Vagina (tissue), 2 donors: ENCODE results near the gene NCBP1.

Experiments
- POLR2A ChIP-seq, 2 donors: fragments of 450-650 bp; IDR thresholded peaks; one replicate each; pipeline ENCODE4 v1.6.1; 2017; ENCODE audit warnings: antibody characterized with exemption in 2 of 2, mild to moderate bottlenecking in 2 of 2, moderate library complexity in 2 of 2
- POLR2AphosphoS5 ChIP-seq, 2 donors: sonication (generic); formaldehyde crosslinking; IDR thresholded peaks; one replicate each; pipeline ENCODE4 v1.9.0; 2017; ENCODE audit warnings: antibody characterized with exemption in 2 of 2, mild to moderate bottlenecking in 2 of 2, low read depth in 1 of 2; ENCODE audit not compliant: insufficient read depth in 1 of 2
- TF ChIP-seq, protein P1 (sequence below), 3 experiments: fragments of 450-650 bp in 2 of 3; fragments of 200-600 bp in 1 of 3; sonication (generic) in 1 of 3; IDR thresholded peaks; one replicate each; pipeline ENCODE4 v1.5.1; 2017 to 2019; ENCODE audit warnings: antibody characterized with exemption in 3 of 3, mild to moderate bottlenecking in 2 of 3, moderate library complexity in 2 of 3

DNA sequence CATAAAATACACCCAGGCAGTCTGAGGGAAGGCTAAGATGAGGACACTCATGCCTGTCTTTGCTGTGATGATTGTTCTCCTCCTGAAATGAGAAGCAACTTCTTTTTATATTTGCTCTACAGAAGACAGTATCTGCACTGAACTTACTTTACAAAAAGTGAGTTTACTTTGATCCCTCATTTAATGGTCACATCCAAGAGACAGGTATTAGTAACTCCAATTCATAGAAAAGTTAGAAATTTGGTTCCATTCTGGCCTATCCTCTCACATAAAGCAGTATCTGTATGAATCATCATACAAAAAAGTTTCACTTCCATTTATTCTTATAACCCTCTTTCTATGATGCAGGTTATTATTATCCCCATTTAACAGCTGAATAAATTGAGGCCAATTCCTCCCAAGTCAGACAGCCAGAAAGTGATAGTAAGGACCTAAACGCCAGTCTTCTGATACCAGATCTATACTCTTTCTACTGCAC is 15.6 kb upstream of the NCBP1 start:
- TF ChIP-seq POLR2AphosphoS5 (IDR thresholded peaks at IDR 0.05; ENCODE audit: insufficient read depth in 1 of 2, low read depth in 1 of 2) (no peak), POLR2A (IDR thresholded peaks at IDR 0.05) (no peak)
- TF ChIP-seq, protein P1, sequence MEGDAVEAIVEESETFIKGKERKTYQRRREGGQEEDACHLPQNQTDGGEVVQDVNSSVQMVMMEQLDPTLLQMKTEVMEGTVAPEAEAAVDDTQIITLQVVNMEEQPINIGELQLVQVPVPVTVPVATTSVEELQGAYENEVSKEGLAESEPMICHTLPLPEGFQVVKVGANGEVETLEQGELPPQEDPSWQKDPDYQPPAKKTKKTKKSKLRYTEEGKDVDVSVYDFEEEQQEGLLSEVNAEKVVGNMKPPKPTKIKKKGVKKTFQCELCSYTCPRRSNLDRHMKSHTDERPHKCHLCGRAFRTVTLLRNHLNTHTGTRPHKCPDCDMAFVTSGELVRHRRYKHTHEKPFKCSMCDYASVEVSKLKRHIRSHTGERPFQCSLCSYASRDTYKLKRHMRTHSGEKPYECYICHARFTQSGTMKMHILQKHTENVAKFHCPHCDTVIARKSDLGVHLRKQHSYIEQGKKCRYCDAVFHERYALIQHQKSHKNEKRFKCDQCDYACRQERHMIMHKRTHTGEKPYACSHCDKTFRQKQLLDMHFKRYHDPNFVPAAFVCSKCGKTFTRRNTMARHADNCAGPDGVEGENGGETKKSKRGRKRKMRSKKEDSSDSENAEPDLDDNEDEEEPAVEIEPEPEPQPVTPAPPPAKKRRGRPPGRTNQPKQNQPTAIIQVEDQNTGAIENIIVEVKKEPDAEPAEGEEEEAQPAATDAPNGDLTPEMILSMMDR (IDR thresholded peaks at IDR 0.05) = no peak
